CD4-positive, alpha-beta T cell treated with Interleukin-10 for 1 hour (primary cell): ENCODE data around the gene CCDC18.
A peak's percentile ranks its signal among the peaks of the same experiment; 100 is the strongest.
"Not testable (repeated sequence)": the region's sequence is repeated elsewhere in the genome, so short reads cannot be mapped to it uniquely, and the experiment has no call there.

Experiments
- DNase-seq: peaks from one replicate; pipeline ENCODE4 v3.0.0-alpha.2; 2020

Gene CCDC18

GRCh38 chr1:93239863-93240262 is 59.3 kb downstream of the CCDC18 start:
- DNase-seq = no peak

- DNase-seq = not testable (repeated sequence)
Measured at GRCh38 chr1:93243233-93243632, 62.7 kb downstream of the CCDC18 start.

DNA sequence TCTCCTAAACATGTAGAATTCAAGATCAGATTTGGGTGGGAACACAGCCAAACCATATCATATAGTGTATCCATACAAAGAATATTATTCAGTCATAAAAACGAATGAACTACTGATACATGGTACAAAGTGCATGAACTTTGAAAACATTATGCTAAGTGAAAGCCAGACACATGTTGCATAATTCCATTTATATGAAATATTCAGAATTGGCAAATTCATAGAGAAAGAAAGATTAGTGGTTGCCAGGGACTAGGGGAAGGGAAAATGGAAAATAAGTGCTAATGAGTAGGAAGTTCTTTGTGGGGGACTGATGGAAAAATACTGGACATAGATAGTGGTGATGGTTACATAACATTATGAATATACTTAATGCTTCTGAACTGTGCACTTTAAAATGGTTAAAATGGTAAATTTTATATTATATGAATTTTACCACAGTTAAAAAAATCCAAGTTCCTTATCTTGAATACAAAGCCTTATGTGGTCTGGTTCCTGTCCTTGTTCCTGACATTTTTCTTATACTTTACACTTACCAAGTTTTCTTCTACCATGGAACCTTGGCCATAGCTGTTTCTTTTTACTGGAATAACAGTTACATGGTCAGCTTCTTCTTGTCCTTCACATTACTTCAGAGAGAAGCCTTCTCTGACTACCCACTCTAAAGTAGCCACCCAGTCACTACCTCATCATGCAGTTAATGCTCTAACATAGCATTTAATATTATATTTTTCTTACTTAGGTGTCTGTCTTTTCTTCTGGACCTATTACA is 64.0 kb downstream of the CCDC18 start:
- no peak for DNase-seq

DNA sequence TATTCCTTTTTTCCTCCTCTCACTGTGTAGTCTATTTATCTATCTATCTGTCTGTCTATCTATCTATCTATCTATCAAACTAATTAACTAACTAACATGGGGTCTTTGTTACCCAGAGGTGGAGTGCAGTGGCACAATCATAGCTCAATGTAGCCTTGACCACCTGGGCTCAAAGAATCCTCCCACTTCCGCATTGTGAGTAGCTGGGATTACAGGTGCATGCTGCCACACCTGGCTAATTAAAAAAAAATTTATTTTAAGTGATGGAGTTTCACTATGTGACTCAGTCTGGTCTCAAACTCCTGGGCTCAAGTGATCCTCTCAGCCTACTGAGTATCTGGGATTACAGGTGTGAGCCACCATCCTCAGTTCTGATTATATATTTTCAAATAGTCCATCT is 71.4 kb downstream of the CCDC18 start:
- DNase-seq = no peak

DNA sequence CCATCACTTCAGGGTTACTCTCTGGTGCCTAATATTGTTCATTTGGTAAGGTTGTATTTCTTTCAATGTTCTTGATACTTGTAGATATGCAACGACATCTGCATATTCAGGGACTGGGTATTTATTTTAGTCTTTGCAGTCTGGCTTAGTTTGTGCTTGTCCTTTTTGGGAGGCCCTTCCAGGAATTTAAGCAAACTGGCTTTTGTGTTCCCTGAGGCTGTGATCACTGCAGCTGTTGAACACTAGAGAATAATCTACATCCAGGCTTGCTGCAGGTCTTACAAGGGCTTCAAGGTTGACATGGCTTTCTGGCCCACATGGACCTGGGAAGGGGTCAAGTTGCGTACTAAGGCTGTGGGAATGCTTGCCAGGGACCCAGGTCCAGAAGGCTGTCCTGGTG is 72.1 kb downstream of the CCDC18 start:
- no peak for DNase-seq

DNA sequence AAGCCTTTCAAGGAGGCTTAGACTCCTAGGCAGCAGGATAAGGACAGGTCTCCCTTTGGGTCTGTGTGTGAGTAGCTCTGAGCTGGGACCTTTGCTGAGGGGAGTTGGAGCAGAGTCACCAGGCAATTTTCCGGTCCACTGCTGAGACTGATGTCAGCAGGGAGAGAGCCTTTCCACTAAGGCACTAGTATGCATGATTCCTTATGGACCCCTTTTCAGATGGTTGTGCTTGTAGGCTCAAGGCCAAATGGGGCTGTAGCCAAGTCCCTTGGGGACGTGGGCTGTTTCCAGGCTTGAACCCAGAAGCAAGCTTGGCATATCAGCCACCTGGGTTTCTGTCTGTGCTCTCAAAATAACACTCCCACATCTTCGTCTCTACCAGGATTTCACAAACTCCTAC is 73.0 kb downstream of the CCDC18 start:
- no peak for DNase-seq

- DNase-seq = no peak
Measured at GRCh38 chr1:93255222-93256079, 74.9 kb downstream of the CCDC18 start.

GRCh38 chr1:93256433-93256832 is 75.9 kb downstream of the CCDC18 start:
- DNase-seq = no peak

- DNase-seq = no peak
Measured at GRCh38 chr1:93257889-93258288, 77.4 kb downstream of the CCDC18 start.

DNA sequence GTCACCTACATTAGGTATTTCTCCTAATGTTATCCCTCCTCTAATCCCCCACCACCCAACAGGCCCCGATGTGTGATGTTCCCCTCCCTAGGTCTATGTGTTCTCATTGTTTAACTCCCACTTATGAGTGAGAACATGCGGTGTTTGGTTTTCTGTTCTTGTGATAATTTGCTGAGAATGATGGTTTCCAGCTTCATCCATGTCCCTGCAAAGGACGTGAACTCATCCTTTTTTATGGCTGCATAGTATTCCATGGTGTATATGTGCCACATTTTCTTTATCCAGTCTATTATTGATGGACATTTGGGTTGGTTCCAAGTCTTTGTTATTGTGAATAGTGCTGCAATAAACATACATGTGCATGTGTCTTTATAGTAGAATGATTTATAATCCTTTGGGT is 80.2 kb downstream of the CCDC18 start:
- DNase-seq = not testable (repeated sequence)

DNA sequence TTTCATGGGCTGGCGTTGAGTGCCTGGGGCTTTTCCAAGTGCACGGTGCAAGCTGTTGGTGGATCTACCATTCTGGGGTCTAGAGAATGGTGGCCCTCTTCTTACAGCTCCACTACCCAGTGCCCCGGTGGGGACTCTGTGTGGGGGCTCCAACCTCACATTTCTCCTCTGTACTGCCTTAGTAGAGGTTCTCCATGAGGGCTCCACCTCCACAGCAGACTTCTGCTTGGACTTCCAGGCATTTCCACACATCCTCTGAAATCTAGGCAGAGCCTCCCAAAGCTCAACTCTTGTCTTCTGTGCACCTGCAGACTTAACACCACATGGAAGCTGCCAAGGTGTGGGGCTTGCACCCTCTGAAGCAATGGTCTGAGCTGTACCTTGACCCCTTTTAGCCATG is 82.1 kb downstream of the CCDC18 start:
- DNase-seq = no peak

DNA sequence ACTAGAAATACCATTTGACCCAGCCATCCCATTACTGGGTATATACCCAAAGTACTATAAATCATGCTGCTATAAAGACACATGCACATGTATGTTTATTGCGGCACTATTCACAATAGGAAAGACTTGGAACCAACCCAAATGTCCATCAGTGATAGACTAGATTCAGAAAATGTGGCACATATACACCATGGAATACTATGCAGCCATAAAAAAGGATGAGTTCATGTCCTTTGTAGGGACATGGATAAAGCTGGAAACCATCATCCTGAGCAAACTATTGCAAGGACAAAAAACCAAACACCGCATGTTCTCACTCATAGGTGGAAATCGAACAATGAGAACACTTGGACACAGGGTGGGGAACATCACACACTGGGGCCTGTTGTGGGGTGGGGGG is 88.4 kb downstream of the CCDC18 start:
- DNase-seq = not testable (repeated sequence)

GRCh38 chr1:93275262-93275633 is 94.7 kb downstream of the CCDC18 start:
- not testable (repeated sequence) for DNase-seq

GRCh38 chr1:93275634-93276295 is 95.2 kb downstream of the CCDC18 start:
- DNase-seq = no peak

DNA sequence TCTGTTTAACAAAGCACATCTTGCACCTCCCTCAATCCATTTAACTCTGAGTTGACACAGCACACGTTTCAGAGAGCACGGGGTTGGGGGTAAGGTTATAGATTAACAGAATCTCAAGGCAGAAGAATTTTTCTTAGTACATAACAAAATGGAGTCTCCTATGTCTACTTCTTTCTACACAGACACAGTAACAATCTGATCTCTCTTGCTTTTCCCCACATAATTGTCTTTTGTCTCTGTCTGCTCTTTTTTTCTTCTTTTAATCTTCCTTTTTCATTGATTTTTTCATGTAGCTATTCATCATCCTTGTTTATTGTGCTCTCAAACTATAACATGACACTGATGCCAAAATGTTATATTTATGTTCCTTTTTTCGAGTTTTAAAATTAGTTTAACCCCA is 97.0 kb downstream of the CCDC18 start:
- not testable (repeated sequence) for DNase-seq

DNA sequence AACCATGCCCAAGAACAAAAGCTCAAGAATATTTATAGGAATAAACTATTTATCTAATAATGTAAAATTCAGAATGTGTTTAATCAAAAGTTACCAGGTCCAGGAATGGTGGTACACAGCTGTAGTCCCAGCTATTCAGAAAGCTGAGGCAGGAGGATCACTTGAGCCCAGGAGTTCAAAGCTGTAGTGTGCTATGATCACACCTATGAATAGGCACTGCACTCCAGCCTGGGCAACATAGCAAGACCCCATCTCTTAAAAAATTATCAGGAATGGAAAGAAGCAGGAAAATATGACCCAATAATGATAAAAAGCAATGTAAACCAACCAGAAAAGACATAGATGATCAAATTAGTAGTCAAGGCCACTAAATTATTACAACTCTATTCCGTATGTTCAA is 103.0 kb downstream of the CCDC18 start:
- DNase-seq = no peak

GRCh38 chr1:93288558-93288957 is 108.0 kb downstream of the CCDC18 start:
- no peak for DNase-seq

- DNase-seq = no peak
Measured at GRCh38 chr1:93296555-93297154, 116.1 kb downstream of the CCDC18 start.

GRCh38 chr1:93301131-93301530 is 120.6 kb downstream of the CCDC18 start:
- no peak for DNase-seq

DNA sequence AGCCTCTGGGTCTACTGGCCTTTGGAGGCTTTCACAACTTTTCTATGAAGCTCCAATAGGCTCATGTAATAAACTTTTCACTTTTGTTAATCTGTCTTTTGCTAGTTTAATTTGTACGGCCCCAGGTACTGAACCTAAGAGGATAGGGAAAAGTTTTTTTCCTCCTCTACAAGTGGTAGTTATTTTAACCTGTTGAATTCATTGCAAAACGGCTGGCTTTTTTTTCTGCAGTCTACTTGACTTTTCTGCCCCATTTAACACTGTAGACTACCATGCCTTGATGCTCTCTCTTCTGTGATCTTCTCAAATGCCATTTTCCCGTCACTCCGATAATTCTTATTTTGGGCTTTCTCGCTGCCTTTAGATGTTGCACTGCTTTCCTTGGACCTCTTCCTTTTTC is 121.6 kb downstream of the CCDC18 start:
- no peak for DNase-seq

DNA sequence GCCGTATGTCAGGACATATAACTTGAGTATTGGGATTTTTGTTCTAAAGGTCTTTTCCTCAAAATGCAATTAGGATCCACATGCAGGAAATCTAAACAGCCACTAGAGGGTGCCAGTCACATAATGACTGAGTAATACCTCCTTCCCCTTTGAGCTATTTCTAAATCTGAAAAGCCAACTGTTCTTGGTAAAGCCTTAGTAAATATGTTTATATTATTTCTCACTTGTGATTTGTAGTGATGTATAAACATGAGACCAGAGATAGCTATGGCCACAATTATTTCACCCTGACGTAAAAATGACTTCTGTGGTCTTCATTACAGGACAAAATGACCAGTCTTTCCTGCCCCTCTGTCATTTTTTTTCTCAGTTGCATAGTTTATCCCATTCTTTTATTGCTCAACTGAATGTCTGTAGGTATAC is 124.2 kb downstream of the CCDC18 start:
- peak; percentile 73 for DNase-seq

- DNase-seq = no peak
Measured at GRCh38 chr1:93306920-93307319, 126.4 kb downstream of the CCDC18 start.

DNA sequence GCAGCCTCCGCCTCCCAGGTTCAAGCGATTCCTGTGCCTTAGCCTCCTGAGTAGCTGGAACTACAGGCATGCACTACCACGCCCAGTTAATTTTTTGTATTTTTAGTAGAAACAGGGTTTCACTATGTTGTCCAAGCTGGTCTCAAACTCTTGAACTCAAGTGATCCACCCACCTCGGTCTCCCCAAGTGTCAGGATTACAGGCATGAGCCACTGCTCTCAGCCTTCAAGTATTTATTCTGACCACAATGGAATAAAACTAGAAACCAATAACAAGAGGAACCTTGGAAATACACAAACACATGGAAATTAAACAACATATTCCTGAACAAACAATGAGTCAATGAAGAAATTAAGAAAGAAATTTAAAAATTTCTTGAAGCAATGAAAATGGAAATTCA is 132.5 kb downstream of the CCDC18 start:
- no peak for DNase-seq
